NCI-H345 treated with DMSO at 0.1 percent for 48 hours (cell line): ENCODE measurements around the gene ZNF831.

Source experiments
- DNase-seq: peaks from one replicate; lab custom pipeline; 2025; ENCODE audit not compliant: unreplicated experiment; lab: John Stamatoyannopoulos, UW

The ZNF831 gene

GRCh38 chr20:59163631-59164530 lies at the start of gene ZNF831:
Gene ZNF831, plus strand, starts transcription at chr20:59163821. Its CDS starts 27,199 bp downstream, at chr20:59191020.
- no peak for DNase-seq

GRCh38 chr20:59117526-59117925 lies 46.1 kb upstream of the ZNF831 start:
- DNase-seq = no peak

- DNase-seq = no peak
Observed at GRCh38 chr20:59118855-59119254, 44.8 kb upstream of the ZNF831 start.

GRCh38 chr20:59120491-59120890 lies 43.1 kb upstream of the ZNF831 start:
- no peak for DNase-seq

GRCh38 chr20:59120919-59121318 lies 42.7 kb upstream of the ZNF831 start:
- DNase-seq = no peak

- DNase-seq = no peak
Observed at GRCh38 chr20:59121714-59122565, 41.7 kb upstream of the ZNF831 start.

GRCh38 chr20:59122566-59122919 lies 41.1 kb upstream of the ZNF831 start:
- no peak for DNase-seq

- DNase-seq = no peak
Observed at GRCh38 chr20:59123011-59123677, 40.5 kb upstream of the ZNF831 start.

GRCh38 chr20:59123678-59124255 lies 39.9 kb upstream of the ZNF831 start:
- DNase-seq = no peak

GRCh38 chr20:59124296-59125029 lies 39.2 kb upstream of the ZNF831 start:
- DNase-seq = no peak

GRCh38 chr20:59125332-59125731 lies 38.3 kb upstream of the ZNF831 start:
- no peak for DNase-seq

- no peak for DNase-seq
Observed at GRCh38 chr20:59125836-59126235, 37.8 kb upstream of the ZNF831 start.

GRCh38 chr20:59127839-59128238 lies 35.8 kb upstream of the ZNF831 start:
- DNase-seq = no peak

GRCh38 chr20:59131551-59132285 lies 31.9 kb upstream of the ZNF831 start:
- no peak for DNase-seq

- no peak for DNase-seq
Observed at GRCh38 chr20:59134182-59134581, 29.4 kb upstream of the ZNF831 start.

- no peak for DNase-seq
Observed at GRCh38 chr20:59135093-59135492, 28.5 kb upstream of the ZNF831 start.

- no peak for DNase-seq
Observed at GRCh38 chr20:59136027-59136426, 27.6 kb upstream of the ZNF831 start.

- DNase-seq = no peak
Observed at GRCh38 chr20:59137532-59137931, 26.1 kb upstream of the ZNF831 start.

GRCh38 chr20:59138114-59138748 lies 25.4 kb upstream of the ZNF831 start:
- DNase-seq = no peak
